Lung microvascular endothelial cell (primary cell): ENCODE results near the gene STAB1. TPM values are rescaled to one million over a fixed set of nuclear protein-coding genes. Genes with fewer than 3 reads are reported as not detected.

Experiments used
- DNase-seq, 2 donors: peaks; one replicate each; pipeline versions ENCODE4 v3.0.0 to v3.0.0-alpha.2; 2010; ENCODE audit warnings: low read depth in 2 of 2
- total RNA-seq: library from RNA; depleted of rRNA; stranded (reverse); fragments of >200 nt; gene quantifications from 2 replicates; pipeline ENCODE4 v1.2.1, GENCODE V29; 2014

Gene STAB1
- total RNA-seq, 1 donor from 2014 or later, result 224 TPM

GRCh38 chr3:52534281-52535183 lies 39.4 kb downstream of the STAB1 start:
- peak in 1 of 2 donors; percentile 36 for DNase-seq

DNA sequence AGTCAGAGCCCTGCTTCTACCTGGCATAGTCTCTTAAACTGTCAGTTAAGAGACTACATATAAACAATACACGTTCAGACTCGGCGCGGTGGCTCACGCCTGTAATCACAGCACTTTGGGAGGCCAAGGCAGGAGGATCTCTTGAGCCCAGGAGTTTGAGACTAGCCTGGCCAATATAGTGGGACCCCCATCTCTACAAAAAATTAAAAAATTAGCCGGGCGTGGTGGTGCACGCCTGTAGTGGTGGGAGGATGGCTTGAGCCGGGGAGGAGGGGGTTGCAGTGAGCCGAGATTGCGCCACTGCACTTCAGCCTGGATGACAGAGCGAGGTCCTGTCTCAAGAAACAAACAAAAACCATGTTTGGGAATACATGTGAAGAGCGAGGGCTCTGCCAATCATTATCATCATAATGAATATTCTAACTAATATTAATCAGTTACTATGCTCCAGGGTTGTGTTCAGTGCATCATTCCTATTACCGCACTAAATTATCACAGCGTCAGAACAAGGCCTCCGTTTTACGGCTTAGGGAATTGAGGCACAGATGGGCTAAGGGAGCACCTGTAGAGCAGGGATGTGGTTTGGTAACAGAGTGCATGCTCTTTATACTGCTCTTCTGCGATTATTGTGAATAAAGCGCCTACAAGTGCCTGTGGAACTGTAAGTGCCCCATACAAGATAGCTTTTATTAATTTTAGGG lies 40.4 kb downstream of the STAB1 start:
- DNase-seq, result no peak

- no peak for DNase-seq
These were observed 40.9 kb downstream of the STAB1 start for GRCh38 chr3:52536112-52536368.

DNA sequence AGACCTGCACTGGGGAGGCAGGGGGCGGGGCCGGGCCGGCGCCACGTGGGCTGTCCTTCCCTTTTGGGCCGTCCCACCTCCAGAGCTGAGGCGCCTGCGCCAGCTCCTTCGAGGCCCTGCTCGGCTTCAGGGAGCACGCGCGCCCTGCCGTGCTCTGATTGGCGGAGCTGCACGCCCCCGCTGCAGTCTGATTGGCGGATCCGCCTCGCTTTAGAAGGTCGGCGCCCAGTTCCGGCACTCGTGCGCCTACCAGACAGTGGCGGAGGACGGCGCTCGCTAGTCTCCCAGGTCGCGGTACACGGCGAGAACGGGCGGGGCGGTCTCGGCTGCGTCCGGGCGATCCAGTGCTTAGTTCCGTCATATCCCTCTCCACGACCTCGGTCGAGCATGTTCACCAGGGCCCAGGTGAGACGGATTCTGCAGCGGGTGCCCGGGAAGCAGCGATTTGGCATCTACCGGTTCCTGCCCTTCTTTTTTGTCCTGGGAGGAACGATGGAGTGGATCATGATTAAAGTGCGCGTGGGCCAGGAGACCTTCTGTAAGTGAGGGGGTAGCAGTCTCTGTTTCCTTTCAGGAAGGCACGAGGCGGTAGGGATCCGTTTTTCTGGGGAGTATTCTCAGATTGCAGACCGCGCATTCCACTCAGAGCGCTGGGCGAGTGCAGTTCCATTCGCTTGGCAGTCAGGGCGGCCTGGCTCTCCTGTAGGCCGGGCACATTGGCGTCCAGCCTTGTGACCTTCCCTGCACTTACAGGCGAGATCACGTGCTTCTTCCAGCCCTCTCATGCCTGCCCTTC lies 41.4 kb downstream of the STAB1 start, which contains the start of gene UQCC5:
Gene UQCC5, plus strand, starts transcription at position 237 of the 796 bp plus-strand sequence. Its CDS starts 151 bp downstream, at position 388.
- peak; percentile 99 for DNase-seq

DNA sequence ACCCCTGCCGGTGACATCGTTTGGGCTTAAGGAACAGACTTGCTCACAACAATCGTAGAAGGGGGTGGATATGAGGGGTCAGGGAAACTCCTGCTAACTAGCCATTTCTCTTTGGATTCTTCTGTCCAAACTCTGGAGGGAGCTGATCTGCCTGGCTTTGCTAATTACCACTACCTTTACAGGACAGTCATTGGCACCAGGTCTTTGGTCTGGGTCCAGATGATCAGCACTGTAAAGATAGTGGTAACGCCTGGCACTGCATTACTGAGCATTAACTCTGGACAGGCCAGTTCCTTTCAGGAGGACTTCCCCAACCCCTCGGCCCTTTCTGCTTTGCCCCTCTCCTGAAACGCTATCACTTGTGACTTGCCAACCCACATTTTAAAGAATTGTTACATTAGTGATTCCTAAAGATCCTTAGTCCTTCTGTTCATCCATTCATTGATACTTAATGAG lies 42.1 kb downstream of the STAB1 start:
- no peak for DNase-seq

DNA sequence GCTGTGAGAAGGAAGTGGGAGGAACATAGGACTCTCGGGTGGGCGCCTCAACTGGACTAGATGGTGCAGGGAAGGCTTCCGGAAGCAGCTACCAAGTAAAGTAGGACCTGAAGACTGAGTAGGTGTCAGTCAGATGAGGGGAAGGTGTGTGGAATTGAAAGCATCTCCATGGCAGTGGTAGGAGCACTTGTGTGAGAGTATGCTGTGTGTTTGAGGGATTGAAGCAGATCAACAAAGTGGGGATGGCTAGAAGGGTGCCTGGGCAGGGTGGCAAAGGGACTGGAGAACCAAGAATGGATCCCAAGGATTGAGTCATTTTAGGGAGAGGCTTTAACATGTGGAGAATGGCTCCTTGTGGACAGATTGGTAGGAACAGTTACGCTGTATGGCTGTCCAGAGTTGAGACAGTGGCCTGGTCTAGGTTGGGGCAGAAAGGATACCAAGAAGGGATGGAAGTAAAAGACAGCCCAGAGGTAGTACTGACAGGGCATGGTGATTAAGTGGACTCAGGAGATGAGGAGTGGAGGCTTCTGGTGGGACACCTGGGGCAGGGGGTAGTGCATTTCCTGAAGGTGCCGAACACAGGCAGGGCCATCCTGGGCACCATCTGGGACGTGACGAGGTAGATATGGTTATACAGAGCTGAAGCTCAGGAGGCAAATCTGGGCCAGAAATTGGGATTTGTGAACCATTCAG lies 42.7 kb downstream of the STAB1 start:
- no peak for DNase-seq

- no peak for DNase-seq
These were observed 44.0 kb downstream of the STAB1 start for GRCh38 chr3:52539010-52539653.

- DNase-seq, result no peak
These were observed 45.9 kb downstream of the STAB1 start for GRCh38 chr3:52541050-52541449.

GRCh38 chr3:52544937-52545336 lies 49.8 kb downstream of the STAB1 start:
- no peak for DNase-seq

DNA sequence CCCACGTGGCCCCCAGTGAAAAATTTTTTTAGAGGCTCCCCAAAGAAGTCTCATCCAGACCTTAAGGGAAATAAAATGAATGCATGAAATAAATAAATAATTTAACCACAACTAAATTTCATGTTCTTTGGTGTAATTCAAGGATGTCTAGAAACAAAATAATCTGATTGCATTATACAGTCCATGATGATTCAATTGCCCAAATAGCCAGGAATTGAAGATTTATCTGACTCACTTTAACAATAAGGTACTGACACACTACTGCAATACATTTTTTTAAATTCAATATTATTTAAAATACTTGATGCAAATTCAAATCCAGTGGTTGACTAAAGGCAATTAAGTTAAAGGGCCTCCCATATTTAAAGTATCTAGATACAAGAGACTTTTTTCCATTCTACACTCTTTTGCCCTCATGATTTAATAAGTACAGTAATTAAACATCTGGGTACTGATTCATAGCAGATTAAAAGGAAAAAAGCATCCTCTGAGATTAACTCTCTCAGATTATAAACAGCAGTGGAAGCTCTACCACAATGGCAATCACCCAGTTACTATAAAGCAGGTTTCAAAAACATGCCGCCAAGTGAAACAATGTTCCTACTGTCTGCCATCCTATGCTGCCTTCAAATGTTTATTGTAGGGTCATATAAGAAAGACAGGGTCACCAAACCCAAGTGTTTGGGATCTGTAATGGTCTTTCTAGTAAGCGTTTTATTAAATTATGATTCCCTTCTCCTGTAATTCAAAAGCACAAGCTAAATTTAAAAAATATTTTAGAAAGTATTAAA lies 51.2 kb downstream of the STAB1 start:
- DNase-seq, result no peak

DNA sequence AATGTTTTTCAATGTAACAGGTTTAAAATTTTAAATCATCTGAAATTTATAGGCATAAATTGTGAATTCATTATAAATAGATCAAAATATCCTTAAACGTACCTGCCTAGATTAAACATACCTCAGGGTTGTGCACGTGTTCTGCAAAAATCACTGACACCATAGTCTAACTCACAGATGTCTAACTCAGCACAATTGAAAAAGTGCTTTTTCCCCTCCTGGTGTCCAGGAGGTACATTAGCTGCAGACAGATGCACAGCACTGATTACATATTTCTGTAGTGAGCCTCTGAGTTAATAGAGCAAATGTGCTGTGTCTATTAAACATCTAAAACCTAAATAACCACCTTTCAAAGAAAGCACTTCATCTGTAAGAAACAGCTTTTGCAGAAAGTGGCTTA lies 52.0 kb downstream of the STAB1 start:
- DNase-seq, result no peak

DNA sequence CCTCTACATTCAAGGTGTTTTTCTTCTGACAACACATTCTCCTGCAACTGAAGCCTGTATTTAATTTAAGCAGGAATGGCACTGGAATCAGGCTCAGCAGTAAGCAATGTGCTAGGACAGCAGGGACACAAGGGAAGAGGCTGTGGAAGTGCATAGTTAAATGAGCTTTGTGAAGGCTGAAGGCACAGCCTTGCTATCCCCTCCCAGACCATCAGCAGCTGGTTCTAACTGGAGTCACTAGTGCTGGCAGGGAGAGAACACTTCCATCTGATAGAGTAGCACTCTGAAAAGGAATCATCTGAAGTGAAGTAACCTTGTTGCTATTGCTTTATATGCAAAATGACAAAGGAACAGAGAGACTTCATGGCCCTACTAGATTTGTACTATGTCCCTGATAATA lies 56.0 kb downstream of the STAB1 start:
- DNase-seq, result no peak

DNA sequence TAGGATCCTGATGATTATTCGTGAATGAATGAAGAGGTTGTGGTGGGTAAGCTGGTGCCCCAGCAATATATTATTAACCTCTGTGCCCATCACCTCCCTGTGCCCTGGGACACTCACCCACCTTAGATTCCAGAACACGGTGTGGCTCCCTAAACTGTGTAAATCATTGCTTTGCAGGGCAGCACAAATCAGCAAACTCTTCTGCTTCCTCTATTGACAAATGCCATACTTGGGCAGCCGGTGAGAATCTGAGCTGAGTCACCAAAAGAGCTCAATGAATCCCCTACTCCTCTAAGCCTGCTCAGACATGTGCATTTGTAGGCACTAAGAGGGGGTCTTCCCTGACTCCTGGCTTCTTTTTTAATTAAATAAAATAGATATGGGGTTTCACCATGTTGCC lies 57.0 kb downstream of the STAB1 start:
- no peak for DNase-seq

- no peak for DNase-seq
These were observed 59.1 kb downstream of the STAB1 start for GRCh38 chr3:52554026-52554755.

DNA sequence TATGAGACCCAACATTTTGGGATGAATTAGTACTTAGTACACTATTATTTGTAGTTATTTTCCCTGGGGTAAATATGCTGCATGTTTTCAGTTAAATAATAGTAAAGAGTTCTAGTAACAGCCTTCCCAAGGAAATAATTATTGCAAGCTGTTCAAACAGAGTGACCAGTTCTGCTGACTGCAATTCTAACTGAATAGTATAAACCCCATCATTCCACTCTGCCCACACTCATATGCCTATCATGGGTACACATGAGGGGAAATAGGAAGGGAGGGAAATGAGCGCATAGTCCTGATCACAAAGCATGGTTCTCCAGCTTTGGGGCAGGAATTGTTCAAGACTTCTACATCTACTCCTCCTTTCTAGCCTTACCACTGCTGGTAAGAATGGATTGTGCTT lies 59.9 kb downstream of the STAB1 start:
- DNase-seq, result no peak

- DNase-seq, result no peak
These were observed 62.1 kb downstream of the STAB1 start for GRCh38 chr3:52557011-52557960.

DNA sequence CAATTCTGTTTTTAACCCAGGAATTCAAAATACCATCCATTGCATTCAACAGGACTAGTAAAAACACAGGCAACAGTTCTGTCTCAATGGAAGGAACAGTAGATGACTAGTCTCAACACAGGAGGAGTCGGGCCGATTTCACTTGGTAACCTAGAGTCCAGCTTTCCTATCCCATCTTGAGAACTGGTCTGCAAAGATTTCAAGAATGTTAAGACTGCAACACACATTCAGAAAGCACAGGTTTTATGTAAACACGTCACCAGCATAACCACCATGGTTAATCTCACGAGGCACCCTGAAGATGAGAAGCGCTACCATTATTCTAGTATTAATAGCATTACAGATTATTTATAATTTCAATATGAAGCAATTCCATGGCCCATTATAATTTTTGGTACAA lies 63.3 kb downstream of the STAB1 start:
- no peak for DNase-seq

DNA sequence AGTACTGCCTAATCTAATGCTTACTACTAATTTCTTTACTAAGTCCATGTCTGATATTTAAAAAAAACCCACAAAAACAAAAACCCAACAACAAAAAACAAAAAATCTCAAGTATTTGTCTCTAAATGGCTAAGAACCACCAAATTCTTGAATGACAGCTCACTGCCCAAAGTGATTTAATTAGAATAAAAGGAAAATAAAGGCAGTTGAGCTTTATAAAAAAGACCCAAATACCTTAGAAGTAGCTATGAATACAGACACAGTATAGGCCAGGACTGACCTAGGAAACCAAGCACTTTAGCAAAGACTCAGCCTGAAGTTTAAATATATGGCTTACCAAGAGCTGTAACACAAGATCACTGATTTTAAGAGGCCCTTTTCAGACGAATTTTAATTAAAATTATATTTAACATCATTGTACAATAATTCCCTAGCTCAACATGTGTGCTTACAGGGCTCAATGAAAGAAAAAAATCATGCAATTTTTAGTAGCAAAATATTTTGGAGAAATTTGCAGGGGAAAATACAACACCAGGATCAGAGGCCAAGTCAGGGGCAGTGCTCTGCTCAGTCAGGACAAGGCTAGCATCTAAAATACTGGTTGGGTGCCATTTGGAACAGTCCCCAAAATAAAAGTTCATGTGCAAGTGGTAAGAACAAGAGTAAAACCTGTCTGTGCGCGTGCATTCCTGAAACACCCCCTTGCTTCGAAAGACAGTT lies 66.0 kb downstream of the STAB1 start:
- no peak for DNase-seq
